Fibroblast of villous mesenchyme (primary cell): ENCODE results near the gene TCP11L1. TPM values are rescaled to one million over a fixed set of nuclear protein-coding genes. Genes with fewer than 3 reads are reported as not detected.
A peak's percentile ranks its signal among the peaks of the same experiment; 100 is the strongest.

Experiments
- DNase-seq: peaks from one replicate; pipeline ENCODE4 v3.0.0-alpha.2; 2010; ENCODE audit warnings: low read depth
- H3K4me3 ChIP-seq: 2 replicates; pipeline ENCODE4 v1.5.1; 2011; ENCODE audit warnings: low read depth, mild to moderate bottlenecking, low read length
- total RNA-seq: library from RNA; depleted of rRNA; stranded (reverse); fragments of >200 nt; gene quantifications from 2 replicates; pipeline ENCODE4 v1.2.3, GENCODE V29; 2012
- TF ChIP-seq, protein P1 (sequence below): IDR thresholded peaks from 2 replicates; pipeline ENCODE4 v1.5.1; 2012; ENCODE audit warnings: low read depth, mild to moderate bottlenecking, low read length; ENCODE audit not compliant: insufficient read depth

The TCP11L1 gene
- 32.5 and 37.1 TPM in 2 replicates for total RNA-seq

DNA sequence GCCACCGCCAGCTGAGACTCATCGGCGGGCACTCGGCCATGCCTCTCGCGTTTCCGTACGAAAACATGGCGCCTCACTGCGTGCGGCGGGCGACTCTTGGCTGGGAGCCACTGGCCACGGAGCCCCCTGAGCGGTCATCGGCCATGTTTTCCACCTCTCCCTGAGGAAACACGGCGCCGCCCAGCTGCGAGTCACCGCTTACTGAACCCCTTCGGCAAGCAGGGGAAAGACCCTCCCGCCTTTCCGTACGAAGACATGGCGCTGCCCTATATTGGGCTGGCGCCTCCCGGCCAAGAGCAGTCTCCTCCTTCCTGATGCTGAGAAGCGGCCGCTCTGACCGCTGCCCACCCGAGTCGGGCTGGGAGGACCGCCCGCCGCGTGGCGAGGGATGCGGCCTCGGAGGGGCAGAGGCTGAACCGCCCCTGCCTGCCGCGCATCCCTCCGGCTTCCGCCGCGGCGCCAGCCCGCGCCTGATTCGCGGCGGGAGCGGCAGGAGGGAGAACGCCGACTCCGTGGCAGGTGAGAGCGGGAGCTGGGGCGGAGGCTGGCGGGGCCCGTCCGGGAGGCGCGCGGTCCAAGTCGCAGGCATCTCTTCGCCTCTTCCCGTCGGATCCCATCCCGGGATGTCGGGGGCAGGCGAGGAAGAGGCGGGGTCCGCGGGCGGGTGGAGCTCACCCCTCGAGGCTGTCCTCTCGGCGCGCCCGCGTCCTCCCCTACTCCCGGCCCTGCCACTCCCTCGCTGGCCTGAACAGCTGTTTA, at the start of gene TCP11L1:
Gene TCP11L1 (plus strand): TSS at position 299 of the 759 bp plus-strand sequence. CDS start 4,202 bp downstream, outside the sequence.
- peak within 1 kb of the TSS; percentile 83 for H3K4me3 ChIP-seq
- peak; percentile 96 for DNase-seq
- TF ChIP-seq, protein P1, sequence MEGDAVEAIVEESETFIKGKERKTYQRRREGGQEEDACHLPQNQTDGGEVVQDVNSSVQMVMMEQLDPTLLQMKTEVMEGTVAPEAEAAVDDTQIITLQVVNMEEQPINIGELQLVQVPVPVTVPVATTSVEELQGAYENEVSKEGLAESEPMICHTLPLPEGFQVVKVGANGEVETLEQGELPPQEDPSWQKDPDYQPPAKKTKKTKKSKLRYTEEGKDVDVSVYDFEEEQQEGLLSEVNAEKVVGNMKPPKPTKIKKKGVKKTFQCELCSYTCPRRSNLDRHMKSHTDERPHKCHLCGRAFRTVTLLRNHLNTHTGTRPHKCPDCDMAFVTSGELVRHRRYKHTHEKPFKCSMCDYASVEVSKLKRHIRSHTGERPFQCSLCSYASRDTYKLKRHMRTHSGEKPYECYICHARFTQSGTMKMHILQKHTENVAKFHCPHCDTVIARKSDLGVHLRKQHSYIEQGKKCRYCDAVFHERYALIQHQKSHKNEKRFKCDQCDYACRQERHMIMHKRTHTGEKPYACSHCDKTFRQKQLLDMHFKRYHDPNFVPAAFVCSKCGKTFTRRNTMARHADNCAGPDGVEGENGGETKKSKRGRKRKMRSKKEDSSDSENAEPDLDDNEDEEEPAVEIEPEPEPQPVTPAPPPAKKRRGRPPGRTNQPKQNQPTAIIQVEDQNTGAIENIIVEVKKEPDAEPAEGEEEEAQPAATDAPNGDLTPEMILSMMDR: no peak

DNA sequence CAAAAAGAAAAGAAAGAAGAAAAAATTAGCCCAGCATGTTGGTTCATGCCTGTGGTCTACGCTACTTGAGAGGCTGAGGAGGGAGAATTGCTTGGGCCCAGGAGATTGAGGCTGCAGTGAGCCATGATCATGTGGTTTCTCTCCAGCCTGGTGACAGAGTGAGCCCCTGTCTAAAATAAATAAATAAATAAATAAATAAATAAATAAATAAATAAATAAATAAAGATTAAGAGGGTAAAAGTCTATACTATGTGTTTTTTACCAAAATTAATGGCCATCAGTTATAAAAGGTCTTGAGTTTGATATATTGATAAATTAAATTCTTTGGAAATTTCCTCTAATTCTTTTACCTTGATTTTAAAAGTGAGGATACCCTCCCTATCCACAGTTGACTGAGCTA, 48.9 kb upstream of the TCP11L1 start:
- TF ChIP-seq, protein P1: no peak
- DNase-seq: no peak
- no peak overlapping the region for H3K4me3 ChIP-seq

- TF ChIP-seq, protein P1: no peak
- no peak overlapping the region for H3K4me3 ChIP-seq
- no peak for DNase-seq
Measured at GRCh38 chr11:32991427-32991826, 47.9 kb upstream of the TCP11L1 start.

GRCh38 chr11:32991898-32992297, 47.5 kb upstream of the TCP11L1 start:
- DNase-seq: no peak
- no peak overlapping the region for H3K4me3 ChIP-seq
- TF ChIP-seq, protein P1: no peak

DNA sequence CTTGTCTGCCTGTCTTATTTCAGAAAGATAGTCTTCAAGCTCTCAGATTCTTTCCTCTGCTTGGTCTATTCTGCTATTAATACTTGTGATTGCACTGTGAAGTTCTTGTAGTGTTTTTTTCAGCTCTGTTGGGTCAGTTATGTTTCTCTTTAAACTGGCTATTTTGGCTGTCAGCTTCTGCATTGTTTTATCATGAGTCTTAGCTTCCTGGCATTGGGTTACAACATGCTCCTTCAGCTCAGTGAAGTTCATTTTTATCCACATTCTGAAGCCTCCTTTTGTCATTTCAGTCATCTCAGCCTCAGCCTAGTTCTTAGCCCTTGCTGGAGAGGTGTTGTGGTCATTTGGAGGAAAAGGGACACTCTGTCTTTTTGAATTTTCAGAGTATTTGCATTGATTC, 39.2 kb upstream of the TCP11L1 start:
- H3K4me3 ChIP-seq: no peak overlapping the region

DNA sequence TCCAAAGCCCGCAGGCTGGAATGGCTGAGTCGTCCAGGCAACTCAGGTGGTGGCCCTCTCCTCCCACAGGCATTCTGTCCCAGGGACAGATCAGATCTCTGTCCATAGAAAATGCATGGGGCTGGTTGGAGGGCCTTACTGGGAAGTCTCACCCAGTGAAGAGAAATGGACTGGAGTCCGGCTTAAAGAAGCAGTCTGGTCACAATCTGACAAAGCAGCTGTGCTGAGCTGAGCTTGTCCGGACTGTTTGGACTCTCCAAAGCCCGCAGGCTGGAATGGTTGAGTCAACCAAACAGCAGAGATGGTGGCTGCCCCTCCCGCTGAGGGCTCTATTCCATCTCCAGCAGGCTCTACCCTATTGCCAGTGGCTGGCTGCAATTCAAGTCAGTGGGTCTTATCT, 38.1 kb upstream of the TCP11L1 start:
- no peak for DNase-seq
- H3K4me3 ChIP-seq: no peak overlapping the region
- TF ChIP-seq, protein P1: no peak

More for the DNA sequence above, 39.2 kb upstream of the TCP11L1 start:
- TF ChIP-seq, protein P1: no peak
- DNase-seq: peak; percentile 83
